ENCODE data around the gene PMEL. TPM values are rescaled to one million over a fixed set of nuclear protein-coding genes. Genes with fewer than 3 reads are reported as not detected.

The PMEL gene
- total RNA-seq, 1 experiment from 2014 or later, result 72.2 TPM

DNA sequence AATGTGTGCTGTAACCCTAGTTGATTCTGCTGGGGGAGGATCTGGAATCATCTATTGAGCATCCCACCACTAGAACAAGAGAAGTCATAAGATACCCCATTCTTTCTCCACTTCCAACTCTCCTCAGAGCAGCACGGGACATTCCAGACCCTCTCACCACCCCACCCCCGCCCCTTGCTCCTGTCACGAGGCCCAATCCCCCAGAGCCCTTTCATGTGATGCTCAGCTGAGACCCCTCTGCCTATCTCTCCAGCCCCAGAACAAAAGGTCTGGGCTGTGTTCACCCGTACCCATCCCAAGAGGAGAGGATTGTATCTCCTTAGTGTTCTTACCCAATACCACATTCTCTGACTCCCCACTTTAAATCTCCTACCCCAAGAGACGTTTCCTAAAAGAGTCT lies 602 bp downstream of the PMEL start:
- TF ChIP-seq NR2C2 (CRISPR knock-in tag; IDR thresholded peaks at IDR 0.05) (no peak), ZNF425 (CRISPR knock-in tag; conservative IDR thresholded peaks at IDR 0.05) (no peak), IRF2 (CRISPR knock-in tag; IDR thresholded peaks at IDR 0.05; ENCODE audit: borderline replicate concordance, low read depth) (no peak), E2F5 (CRISPR knock-in tag; IDR thresholded peaks at IDR 0.05) (no peak), NFYB (CRISPR knock-in tag; conservative IDR thresholded peaks at IDR 0.05; ENCODE audit: low read depth) (no peak), MXD4 (CRISPR knock-in tag; IDR thresholded peaks at IDR 0.05; ENCODE audit: borderline replicate concordance) (no peak), ZNF532 (CRISPR knock-in tag; IDR thresholded peaks at IDR 0.05; ENCODE audit: borderline replicate concordance) (no peak), ZNF317 (CRISPR knock-in tag; IDR thresholded peaks at IDR 0.05; ENCODE audit: borderline replicate concordance, low read depth) (no peak), USF2 (CRISPR knock-in tag; IDR thresholded peaks at IDR 0.05) (no peak), ERG (CRISPR knock-in tag; IDR thresholded peaks at IDR 0.05) (no peak), NFE2L1 (CRISPR knock-in tag; IDR thresholded peaks at IDR 0.05) (no peak), EMX1 (CRISPR knock-in tag; IDR thresholded peaks at IDR 0.05) (no peak), KAT7 (CRISPR knock-in tag; IDR thresholded peaks at IDR 0.05; ENCODE audit: borderline replicate concordance) (no peak), ZBTB21 (CRISPR knock-in tag; IDR thresholded peaks at IDR 0.05; ENCODE audit: borderline replicate concordance) (no peak)
- TF ChIP-seq, protein P1, sequence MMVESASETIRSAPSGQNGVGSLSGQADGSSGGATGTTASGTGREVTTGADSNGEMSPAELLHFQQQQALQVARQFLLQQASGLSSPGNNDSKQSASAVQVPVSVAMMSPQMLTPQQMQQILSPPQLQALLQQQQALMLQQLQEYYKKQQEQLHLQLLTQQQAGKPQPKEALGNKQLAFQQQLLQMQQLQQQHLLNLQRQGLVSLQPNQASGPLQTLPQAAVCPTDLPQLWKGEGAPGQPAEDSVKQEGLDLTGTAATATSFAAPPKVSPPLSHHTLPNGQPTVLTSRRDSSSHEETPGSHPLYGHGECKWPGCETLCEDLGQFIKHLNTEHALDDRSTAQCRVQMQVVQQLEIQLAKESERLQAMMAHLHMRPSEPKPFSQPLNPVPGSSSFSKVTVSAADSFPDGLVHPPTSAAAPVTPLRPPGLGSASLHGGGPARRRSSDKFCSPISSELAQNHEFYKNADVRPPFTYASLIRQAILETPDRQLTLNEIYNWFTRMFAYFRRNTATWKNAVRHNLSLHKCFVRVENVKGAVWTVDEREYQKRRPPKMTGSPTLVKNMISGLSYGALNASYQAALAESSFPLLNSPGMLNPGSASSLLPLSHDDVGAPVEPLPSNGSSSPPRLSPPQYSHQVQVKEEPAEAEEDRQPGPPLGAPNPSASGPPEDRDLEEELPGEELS (CRISPR knock-in tag; IDR thresholded peaks at IDR 0.05), result no peak
- Mint-ChIP-seq H3K27ac (peak overlapping the region; percentile 99), H3K4me3 (peak overlapping the region; percentile 99), H3K4me1 (peaks cover 26% of the 10 kb centered on the region), H3K27me3 (ENCODE audit: low read depth) (no peaks in the 10 kb centered on the region), H3K36me3 (peaks cover 5% of the 10 kb centered on the region), H3K9me3 (no peaks in the 10 kb centered on the region)
- DNase-seq (ENCODE audit: low spot score), result no peak
- ChIA-PET POLR2A (interaction anchor here (1.3 kb wide), 1 partner anchor 9 kb away, joined by 10 read pairs; the partner anchor contains the start of gene RAB5B), CTCF (interaction anchor here (1.6 kb wide), 1 partner anchor 35 kb away, joined by 5 read pairs; no protein-coding TSS in a partner anchor)
- ATAC-seq, result no peak

Measured in WTC11 (cell line).